ENCODE data around the gene TP73. TPM values are rescaled to one million over a fixed set of nuclear protein-coding genes. Genes with fewer than 3 reads are reported as not detected.

The TP73 gene
- total RNA-seq, 1 experiment from 2014 or later = 10.0 TPM

DNA sequence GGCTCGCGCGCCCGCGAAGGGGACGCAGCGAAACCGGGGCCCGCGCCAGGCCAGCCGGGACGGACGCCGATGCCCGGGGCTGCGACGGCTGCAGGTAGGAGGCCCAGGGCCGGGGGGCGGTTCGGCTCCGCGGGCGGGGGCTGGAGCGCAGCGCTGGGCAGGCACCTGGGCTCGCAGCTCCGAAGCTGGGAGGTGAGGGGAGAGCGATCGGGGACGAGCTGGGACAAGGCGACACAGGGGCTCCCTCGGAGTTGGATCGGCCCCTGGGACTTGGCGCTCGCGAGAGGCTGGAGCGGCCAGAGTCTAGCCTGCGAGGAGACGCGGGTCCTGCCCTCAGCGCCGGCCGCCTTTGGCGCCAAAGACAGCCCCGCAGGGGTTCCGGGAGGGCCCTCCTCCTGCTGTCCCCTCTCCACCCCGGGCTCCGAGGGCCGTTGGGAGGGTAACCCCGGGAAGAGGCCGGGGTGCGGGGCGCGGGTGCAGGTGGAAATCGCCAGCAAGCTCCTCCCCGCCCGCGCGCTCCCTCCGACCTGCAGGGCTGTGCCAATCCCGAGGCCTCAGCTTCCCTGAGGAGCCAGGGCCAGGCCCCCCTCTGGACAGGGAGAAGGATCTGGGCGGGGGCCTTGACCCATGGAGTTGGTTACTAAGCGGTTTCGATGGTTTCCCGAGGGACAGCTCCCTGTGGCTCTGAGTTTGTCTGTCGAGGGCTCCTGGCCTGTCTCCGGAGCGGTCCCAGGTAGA is 401 bp downstream of the TP73 start:
- H3K27me3 ChIP-seq (replicated peaks; ENCODE audit: insufficient read depth, low read depth, low read length, poor library complexity) = peaks cover 10% of the 10 kb centered on the region
- DNase-seq (ENCODE audit: low spot score) = peak; percentile 22
- POLR2A ChIA-PET (ENCODE audit: low non-redundant PET) = no interaction called here

DNA sequence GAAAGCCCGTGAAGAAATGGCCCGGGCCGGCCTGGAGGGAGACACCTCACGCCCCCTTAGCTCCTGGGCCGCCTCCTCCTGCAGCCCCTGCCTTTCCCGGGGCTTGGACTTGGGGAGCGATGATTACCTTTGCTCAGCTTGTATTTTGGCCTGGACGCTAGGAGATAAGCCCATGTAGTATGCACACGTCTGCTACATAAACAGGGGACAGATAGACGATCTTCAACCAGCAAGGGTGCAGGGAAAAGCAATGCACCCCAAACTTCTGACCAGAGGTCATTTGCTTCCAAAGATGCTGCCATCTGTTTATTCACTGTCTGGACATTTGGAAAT is 936 bp downstream of the TP73 start:
- POLR2A ChIA-PET (ENCODE audit: low non-redundant PET) = no interaction called here
- peaks cover 19% of the 10 kb centered on the region for H3K4me1 ChIP-seq (ENCODE audit: insufficient read depth, low read length, poor library complexity, severe bottlenecking)
- no peak for TF ChIP-seq CTCF (conservative IDR thresholded peaks at IDR 0.05; ENCODE audit: low read depth, low read length)
- TF ChIP-seq EZH2 (IDR thresholded peaks at IDR 0.05; ENCODE audit: borderline replicate concordance, low read depth, low read length, poor library complexity, severe bottlenecking) = no peak
- H3K27me3 ChIP-seq (replicated peaks; ENCODE audit: insufficient read depth, low read depth, low read length, poor library complexity) = peaks cover 10% of the 10 kb centered on the region
- H3K27ac ChIP-seq (ENCODE audit: low read depth, low read length, poor library complexity, severe bottlenecking) = peak overlapping the region; percentile 77
- no peaks in the 10 kb centered on the region for H3K36me3 ChIP-seq (ENCODE audit: insufficient read depth, low read length, poor library complexity, severe bottlenecking)
- H3K9me3 ChIP-seq (ENCODE audit: low read depth, low read length, poor library complexity, severe bottlenecking) = no peaks in the 10 kb centered on the region
- CTCF ChIA-PET = no interaction called here
- BruUV-seq (replicated peaks) = no TSS peak
- no peak for DNase-seq (ENCODE audit: low spot score)
- intact Hi-C loops (cut with micrococcal nuclease; ENCODE audit: unreplicated experiment) = no loop called here
- peak overlapping the region; percentile 70 for H3K4me3 ChIP-seq (ENCODE audit: low read depth, low read length, poor library complexity, severe bottlenecking)

More for the DNA sequence above, 401 bp downstream of the TP73 start:
- H3K36me3 ChIP-seq (ENCODE audit: insufficient read depth, low read length, poor library complexity, severe bottlenecking) = peaks cover 4% of the 10 kb centered on the region
- intact Hi-C loops (cut with micrococcal nuclease; ENCODE audit: unreplicated experiment) = no loop called here
- CTCF ChIA-PET = no interaction called here
- peak overlapping the region; percentile 70 for H3K4me3 ChIP-seq (ENCODE audit: low read depth, low read length, poor library complexity, severe bottlenecking)
- no peak for TF ChIP-seq CTCF (conservative IDR thresholded peaks at IDR 0.05; ENCODE audit: low read depth, low read length)
- no peak for TF ChIP-seq EZH2 (IDR thresholded peaks at IDR 0.05; ENCODE audit: borderline replicate concordance, low read depth, low read length, poor library complexity, severe bottlenecking)
- peak overlapping the region; percentile 77 for H3K27ac ChIP-seq (ENCODE audit: low read depth, low read length, poor library complexity, severe bottlenecking)
- H3K4me1 ChIP-seq (ENCODE audit: insufficient read depth, low read length, poor library complexity, severe bottlenecking) = peaks cover 14% of the 10 kb centered on the region
- H3K9me3 ChIP-seq (ENCODE audit: low read depth, low read length, poor library complexity, severe bottlenecking) = no peaks in the 10 kb centered on the region
- BruUV-seq (replicated peaks) = no TSS peak

- TF ChIP-seq CTCF (conservative IDR thresholded peaks at IDR 0.05; ENCODE audit: low read depth, low read length) = no peak
- no peak for TF ChIP-seq EZH2 (IDR thresholded peaks at IDR 0.05; ENCODE audit: borderline replicate concordance, low read depth, low read length, poor library complexity, severe bottlenecking)
- intact Hi-C loops (cut with micrococcal nuclease; ENCODE audit: unreplicated experiment) = no loop called here
- peaks cover 24% of the 10 kb centered on the region for H3K4me1 ChIP-seq (ENCODE audit: insufficient read depth, low read length, poor library complexity, severe bottlenecking)
- H3K9me3 ChIP-seq (ENCODE audit: low read depth, low read length, poor library complexity, severe bottlenecking) = no peaks in the 10 kb centered on the region
- H3K36me3 ChIP-seq (ENCODE audit: insufficient read depth, low read length, poor library complexity, severe bottlenecking) = no peaks in the 10 kb centered on the region
- BruUV-seq (replicated peaks) = no TSS peak
- CTCF ChIA-PET = no interaction called here
- H3K27ac ChIP-seq (ENCODE audit: low read depth, low read length, poor library complexity, severe bottlenecking) = no peak overlapping the region
- POLR2A ChIA-PET (ENCODE audit: low non-redundant PET) = no interaction called here
- no peak overlapping the region for H3K4me3 ChIP-seq (ENCODE audit: low read depth, low read length, poor library complexity, severe bottlenecking)
- H3K27me3 ChIP-seq (replicated peaks; ENCODE audit: insufficient read depth, low read depth, low read length, poor library complexity) = peaks cover 10% of the 10 kb centered on the region
- DNase-seq (ENCODE audit: low spot score) = no peak
Measured at GRCh38 chr1:3654549-3655281, 2.4 kb downstream of the TP73 start.

Data from A673 (cell line).